ENCODE results near the gene LMF2. TPM values are rescaled to one million over a fixed set of nuclear protein-coding genes. Genes with fewer than 3 reads are reported as not detected.
A peak's percentile ranks its signal among the peaks of the same experiment; 100 is the strongest.

The LMF2 gene
- total and polyA plus RNA-seq, 4 donors, result 20.0 to 123 (median 53.9) TPM

DNA sequence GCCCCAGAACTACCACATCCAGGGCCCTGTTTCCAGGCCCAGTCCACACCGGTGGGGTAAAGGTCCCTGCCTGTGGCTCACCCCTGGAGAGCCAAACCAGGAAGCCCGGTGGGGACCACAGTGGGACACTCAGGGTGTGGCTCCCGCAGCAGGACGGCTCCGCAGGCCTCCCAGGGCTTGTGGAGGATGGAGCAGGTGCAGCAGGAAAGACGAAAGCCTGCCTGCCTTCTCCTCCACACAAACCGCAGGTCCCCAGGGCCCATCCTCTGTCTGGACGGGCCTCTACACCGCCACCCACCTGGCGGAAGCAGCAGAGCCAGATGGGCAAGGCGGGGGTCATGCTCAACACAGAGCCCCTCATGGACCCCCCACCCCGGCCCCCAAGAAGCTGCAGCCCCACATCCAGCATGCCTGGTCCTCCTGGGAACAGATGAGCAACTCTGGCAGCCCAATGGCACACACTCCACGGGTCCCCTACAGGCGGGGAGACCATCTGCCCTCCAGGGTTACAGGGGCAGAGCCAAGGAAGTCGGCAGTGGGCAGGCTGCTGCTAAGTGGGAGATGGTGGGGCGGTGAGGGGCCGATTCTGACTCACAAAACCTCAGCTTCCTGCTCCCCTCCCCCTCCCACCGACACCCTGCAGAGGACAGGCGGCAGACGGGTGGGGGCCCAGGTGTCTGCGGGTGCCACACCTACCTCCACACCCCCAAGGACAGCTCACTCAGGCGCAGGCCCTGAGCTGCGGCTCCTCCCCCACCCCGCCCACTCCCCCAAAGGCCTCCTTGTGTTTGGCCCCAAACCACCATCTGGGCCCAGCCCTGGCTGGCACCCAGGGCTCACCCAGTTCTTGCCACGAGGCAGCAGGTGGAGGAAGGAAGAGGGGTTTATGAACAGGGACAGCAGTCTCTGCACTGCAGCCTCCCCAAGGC is 37.9 kb downstream of the LMF2 start:
- intact Hi-C loops (cut with DNase I), result no loop called here
- H3K27ac ChIP-seq (ENCODE audit: low read depth in 1 of 2, low read length in 2 of 2), result no peak overlapping the region
- DNase-seq (peak in 1 of 2 donors; percentile 79), ATAC-seq (ENCODE audit: low FRiP score) (no peak)
- H3K27me3 ChIP-seq (ENCODE audit: control insufficient read depth in 1 of 2, insufficient read depth in 2 of 2, low read length in 1 of 2), result no peaks in the 10 kb centered on the region
- H3K4me1 ChIP-seq (ENCODE audit: control insufficient read depth in 1 of 2, insufficient read depth in 2 of 2, low read length in 2 of 2), result no peaks in the 10 kb centered on the region
- H3K4me3 ChIP-seq (ENCODE audit: low read length in 2 of 2), result no peak overlapping the region
- H3K9me3 ChIP-seq (ENCODE audit: control insufficient read depth, low read length), result no peaks in the 10 kb centered on the region
- WGBS, 2 donors, result 58 to 60% methylated on average over 22 to 25 of the region's 25 CpGs
- peaks cover 0 to 16% of the 10 kb centered on the region in 2 donors for H3K36me3 ChIP-seq (ENCODE audit: control insufficient read depth in 1 of 2, insufficient read depth in 2 of 2, low read length in 1 of 2)

GRCh38 chr22:50468626-50469025 is 38.9 kb downstream of the LMF2 start:
- Histone ChIP-seq H3K4me1 (ENCODE audit: control insufficient read depth in 1 of 2, insufficient read depth in 2 of 2, low read length in 2 of 2) (no peaks in the 10 kb centered on the region), H3K9me3 (ENCODE audit: control insufficient read depth, low read length) (no peaks in the 10 kb centered on the region), H3K36me3 (ENCODE audit: control insufficient read depth in 1 of 2, insufficient read depth in 2 of 2, low read length in 1 of 2) (peaks cover 0 to 19% of the 10 kb centered on the region in 2 donors), H3K27ac (ENCODE audit: low read depth in 1 of 2, low read length in 2 of 2) (no peak overlapping the region), H3K4me3 (ENCODE audit: low read length in 2 of 2) (no peak overlapping the region), H3K27me3 (ENCODE audit: control insufficient read depth in 1 of 2, insufficient read depth in 2 of 2, low read length in 1 of 2) (no peaks in the 10 kb centered on the region)
- WGBS, 2 donors, result 87 to 88% methylated on average over 8 of the region's 8 CpGs
- no peak for DNase-seq
- ATAC-seq (ENCODE audit: low FRiP score), result no peak
- intact Hi-C loops (cut with DNase I), result no loop called here

DNA sequence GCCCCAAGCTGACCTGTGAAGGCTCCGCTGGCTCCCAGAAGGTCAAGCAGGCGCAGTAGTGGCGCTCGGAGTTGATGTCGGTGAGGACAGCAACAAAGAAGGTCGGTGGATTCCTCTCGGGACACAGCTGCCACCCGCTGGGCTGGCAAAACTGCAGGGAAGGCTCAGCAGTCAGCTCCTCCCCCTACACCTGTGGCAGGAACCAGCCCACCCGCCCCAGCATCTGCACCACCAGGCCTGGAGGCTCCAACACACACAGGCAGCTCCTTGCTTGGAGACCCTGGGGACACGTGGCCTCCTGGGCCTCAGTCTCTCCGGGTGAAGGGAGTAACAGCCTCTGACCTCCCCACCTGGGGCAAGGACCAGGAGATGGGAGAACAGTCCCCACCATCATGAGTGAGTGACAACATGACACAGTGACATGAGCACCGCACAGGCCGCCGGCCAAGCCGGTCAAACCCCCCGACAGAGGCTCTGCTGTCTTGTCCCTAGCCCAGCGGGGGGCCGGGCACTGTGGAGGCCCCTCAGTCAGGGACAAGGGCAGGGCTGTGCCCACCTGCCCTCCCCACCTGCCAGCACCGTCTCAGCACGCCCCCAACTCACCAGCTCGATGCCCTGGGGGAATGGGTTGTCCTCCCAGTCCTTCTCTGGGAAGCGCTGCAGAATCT is 39.6 kb downstream of the LMF2 start:
- Histone ChIP-seq H3K27me3 (ENCODE audit: control insufficient read depth in 1 of 2, insufficient read depth in 2 of 2, low read length in 1 of 2) (no peaks in the 10 kb centered on the region), H3K4me3 (ENCODE audit: low read length in 2 of 2) (no peak overlapping the region), H3K27ac (ENCODE audit: low read depth in 1 of 2, low read length in 2 of 2) (no peak overlapping the region), H3K4me1 (ENCODE audit: control insufficient read depth in 1 of 2, insufficient read depth in 2 of 2, low read length in 2 of 2) (no peaks in the 10 kb centered on the region), H3K9me3 (ENCODE audit: control insufficient read depth, low read length) (no peaks in the 10 kb centered on the region), H3K36me3 (ENCODE audit: control insufficient read depth in 1 of 2, insufficient read depth in 2 of 2, low read length in 1 of 2) (peaks cover 0 to 23% of the 10 kb centered on the region in 2 donors)
- intact Hi-C loops (cut with DNase I), result no loop called here
- DNase-seq, result no peak
- WGBS, 2 donors, result 85% methylated on average over 22 of the region's 22 CpGs
- ATAC-seq (ENCODE audit: low FRiP score), result no peak

DNA sequence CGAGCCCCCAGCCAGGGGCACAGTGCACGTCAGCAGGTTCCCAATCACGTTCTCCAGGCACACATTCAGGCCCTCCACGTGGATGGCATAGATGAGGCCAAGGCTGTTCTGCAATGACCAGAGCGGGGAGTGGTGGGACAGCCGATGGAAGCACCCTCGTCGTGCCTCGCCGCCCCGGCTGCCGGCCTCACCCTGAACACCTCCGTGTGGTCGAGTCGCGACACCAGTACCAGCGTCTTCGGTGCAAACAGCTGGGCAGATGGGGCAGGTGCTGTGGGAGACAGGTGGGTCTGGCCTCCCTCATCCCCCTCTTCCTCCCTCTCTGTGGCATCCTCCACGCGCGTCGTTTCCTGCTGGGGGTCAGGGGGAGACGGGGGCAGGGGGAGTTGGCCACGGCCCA is 40.2 kb downstream of the LMF2 start:
- no peaks in the 10 kb centered on the region for H3K27me3 ChIP-seq (ENCODE audit: control insufficient read depth in 1 of 2, insufficient read depth in 2 of 2, low read length in 1 of 2)
- peaks cover 0 to 23% of the 10 kb centered on the region in 2 donors for H3K36me3 ChIP-seq (ENCODE audit: control insufficient read depth in 1 of 2, insufficient read depth in 2 of 2, low read length in 1 of 2)
- no peaks in the 10 kb centered on the region for H3K9me3 ChIP-seq (ENCODE audit: control insufficient read depth, low read length)
- H3K4me1 ChIP-seq (ENCODE audit: control insufficient read depth in 1 of 2, insufficient read depth in 2 of 2, low read length in 2 of 2), result no peaks in the 10 kb centered on the region
- no peak for DNase-seq
- 87 to 88% methylated on average over 21 to 24 of the region's 24 CpGs for WGBS, 2 donors
- no peak overlapping the region for H3K27ac ChIP-seq (ENCODE audit: low read depth in 1 of 2, low read length in 2 of 2)
- ATAC-seq (ENCODE audit: low FRiP score), result no peak
- H3K4me3 ChIP-seq (ENCODE audit: low read length in 2 of 2), result no peak overlapping the region
- intact Hi-C loops (cut with DNase I), result no loop called here

DNA sequence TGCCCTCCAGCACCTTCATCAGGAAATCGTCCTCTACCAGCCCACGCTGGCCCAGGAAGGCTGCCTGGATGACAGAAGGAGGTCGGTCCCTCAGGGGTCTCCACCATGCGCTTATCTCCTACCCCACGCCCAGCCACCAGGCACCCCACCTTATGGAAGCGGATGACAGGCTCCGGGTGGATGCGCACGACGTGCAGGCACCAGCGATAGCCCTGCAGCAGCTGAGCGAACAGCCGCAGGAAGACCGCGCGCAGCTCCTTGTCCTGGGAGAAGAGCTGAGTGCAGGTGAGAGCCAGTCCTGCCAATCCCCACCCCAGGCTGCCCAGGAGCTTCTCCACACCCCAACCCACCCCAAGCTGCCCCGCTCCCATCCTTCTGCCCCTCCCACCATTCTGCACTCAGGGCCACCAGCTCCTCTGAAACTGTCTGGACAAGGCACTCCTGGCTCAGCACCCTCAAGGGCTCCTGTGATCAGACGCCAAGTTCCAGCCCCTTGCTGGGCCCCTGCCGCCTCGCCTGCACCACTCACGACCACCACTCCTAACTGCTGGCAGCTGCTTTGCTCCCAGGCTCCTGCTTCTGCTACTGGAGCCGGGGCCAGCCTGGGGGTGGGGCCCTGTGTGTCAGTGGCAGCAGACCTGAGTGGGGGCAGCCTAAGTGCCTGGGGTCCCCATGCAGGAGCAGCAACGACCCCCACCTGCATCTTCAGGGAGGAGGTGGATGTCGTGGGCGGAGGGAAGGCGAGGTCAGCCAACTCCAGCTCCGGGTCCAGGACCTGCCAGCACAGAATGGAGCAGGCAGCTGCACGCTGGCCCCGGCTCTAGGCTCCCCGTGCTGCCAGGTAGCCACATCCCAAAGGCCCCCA is 42.2 kb downstream of the LMF2 start:
- no peaks in the 10 kb centered on the region for H3K4me1 ChIP-seq (ENCODE audit: control insufficient read depth in 1 of 2, insufficient read depth in 2 of 2, low read length in 2 of 2)
- no peaks in the 10 kb centered on the region for H3K9me3 ChIP-seq (ENCODE audit: control insufficient read depth, low read length)
- DNase-seq, result no peak
- peaks cover 0 to 29% of the 10 kb centered on the region in 2 donors for H3K36me3 ChIP-seq (ENCODE audit: control insufficient read depth in 1 of 2, insufficient read depth in 2 of 2, low read length in 1 of 2)
- H3K4me3 ChIP-seq (ENCODE audit: low read length in 2 of 2), result no peak overlapping the region
- no peaks in the 10 kb centered on the region for H3K27me3 ChIP-seq (ENCODE audit: control insufficient read depth in 1 of 2, insufficient read depth in 2 of 2, low read length in 1 of 2)
- ATAC-seq (ENCODE audit: low FRiP score), result no peak
- 91 to 92% methylated on average over 28 to 30 of the region's 30 CpGs for WGBS, 2 donors
- H3K27ac ChIP-seq (ENCODE audit: low read depth in 1 of 2, low read length in 2 of 2), result no peak overlapping the region
- intact Hi-C loops (cut with DNase I), result no loop called here

- H3K4me3 ChIP-seq (ENCODE audit: low read length in 2 of 2), result no peak overlapping the region
- H3K4me1 ChIP-seq (ENCODE audit: control insufficient read depth in 1 of 2, insufficient read depth in 2 of 2, low read length in 2 of 2), result no peaks in the 10 kb centered on the region
- no peaks in the 10 kb centered on the region for H3K27me3 ChIP-seq (ENCODE audit: control insufficient read depth in 1 of 2, insufficient read depth in 2 of 2, low read length in 1 of 2)
- intact Hi-C loops (cut with DNase I), result no loop called here
- DNase-seq (no peak), ATAC-seq (ENCODE audit: low FRiP score) (no peak)
- WGBS, 2 donors, result 90 to 94% methylated on average over 22 to 24 of the region's 24 CpGs
- H3K36me3 ChIP-seq (ENCODE audit: control insufficient read depth in 1 of 2, insufficient read depth in 2 of 2, low read length in 1 of 2), result peaks cover 0 to 32% of the 10 kb centered on the region in 2 donors
- H3K9me3 ChIP-seq (ENCODE audit: control insufficient read depth, low read length), result no peaks in the 10 kb centered on the region
- H3K27ac ChIP-seq (ENCODE audit: low read depth in 1 of 2, low read length in 2 of 2), result no peak overlapping the region
These were observed 43.1 kb downstream of the LMF2 start for GRCh38 chr22:50464451-50464850.

DNA sequence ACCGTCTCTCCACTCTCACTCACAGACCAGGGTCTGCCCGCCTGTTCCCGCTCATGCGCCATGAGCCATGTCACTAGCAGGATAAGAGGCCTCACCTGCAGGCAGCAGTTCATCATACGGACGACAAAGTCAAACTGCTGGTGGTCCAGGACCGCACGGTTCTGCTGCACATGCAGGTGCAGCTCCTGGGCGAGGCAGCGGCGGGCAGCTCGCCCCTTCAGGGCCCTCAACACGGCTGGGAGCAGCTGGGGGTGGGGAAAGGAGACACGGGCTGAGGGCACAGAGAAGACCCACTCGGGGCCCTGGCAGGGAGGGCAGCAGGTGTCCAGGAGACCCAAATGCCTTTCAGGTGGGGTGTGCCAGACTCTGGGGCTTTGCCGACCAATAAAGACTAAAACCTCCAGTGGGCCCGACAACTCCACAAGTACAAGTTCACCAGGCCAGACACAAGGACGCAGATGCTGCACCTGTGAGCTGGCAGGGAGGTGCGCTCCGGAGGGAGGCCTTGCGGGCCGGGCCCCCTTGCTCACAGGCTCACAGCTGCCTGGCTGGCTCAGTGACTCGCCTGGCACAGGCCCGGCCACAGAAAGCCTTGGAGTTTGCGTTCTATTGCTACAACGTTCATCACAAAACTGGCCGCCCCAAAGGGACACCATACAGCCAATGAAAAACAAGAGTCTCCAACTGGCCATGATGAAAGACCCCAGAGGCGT is 44.2 kb downstream of the LMF2 start:
- H3K27me3 ChIP-seq (ENCODE audit: control insufficient read depth in 1 of 2, insufficient read depth in 2 of 2, low read length in 1 of 2), result no peaks in the 10 kb centered on the region
- intact Hi-C loops (cut with DNase I), result no loop called here
- no peak overlapping the region for H3K27ac ChIP-seq (ENCODE audit: low read depth in 1 of 2, low read length in 2 of 2)
- ATAC-seq (ENCODE audit: low FRiP score) (no peak), DNase-seq (no peak)
- no peaks in the 10 kb centered on the region for H3K9me3 ChIP-seq (ENCODE audit: control insufficient read depth, low read length)
- H3K4me3 ChIP-seq (ENCODE audit: low read length in 2 of 2), result no peak overlapping the region
- peaks cover 0 to 36% of the 10 kb centered on the region in 2 donors for H3K36me3 ChIP-seq (ENCODE audit: control insufficient read depth in 1 of 2, insufficient read depth in 2 of 2, low read length in 1 of 2)
- no peaks in the 10 kb centered on the region for H3K4me1 ChIP-seq (ENCODE audit: control insufficient read depth in 1 of 2, insufficient read depth in 2 of 2, low read length in 2 of 2)
- WGBS, 2 donors, result 90 to 91% methylated on average over 28 of the region's 28 CpGs

DNA sequence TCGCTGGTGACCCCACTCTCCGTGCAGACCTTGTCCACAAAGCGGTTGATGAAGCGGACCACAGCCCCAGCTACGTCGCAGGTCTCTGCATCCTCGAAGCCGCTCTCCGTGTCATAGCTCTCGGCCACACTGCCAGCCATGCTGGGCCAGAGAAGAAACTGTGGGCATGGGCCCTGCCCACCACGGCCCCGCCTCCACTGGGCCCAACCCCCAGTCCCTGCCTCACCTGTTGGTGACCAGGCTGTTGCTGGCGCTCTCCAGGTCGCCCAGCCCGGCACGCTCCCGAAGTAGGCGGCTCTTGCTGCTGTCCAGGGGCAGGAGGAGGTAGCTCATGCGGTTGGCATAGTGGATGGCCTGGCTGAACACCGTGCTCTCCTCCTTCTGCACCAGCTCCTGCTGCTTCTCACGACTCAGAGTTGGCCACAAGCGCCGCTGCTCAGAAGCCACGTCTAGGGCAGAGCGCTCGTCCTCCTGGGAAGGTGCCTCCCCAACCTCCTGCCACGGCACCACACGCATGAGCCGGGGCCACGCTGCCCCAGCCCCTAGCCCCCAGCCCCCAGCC is 45.4 kb downstream of the LMF2 start:
- H3K36me3 ChIP-seq (ENCODE audit: control insufficient read depth in 1 of 2, insufficient read depth in 2 of 2, low read length in 1 of 2), result peaks cover 0 to 33% of the 10 kb centered on the region in 2 donors
- no peaks in the 10 kb centered on the region for H3K27me3 ChIP-seq (ENCODE audit: control insufficient read depth in 1 of 2, insufficient read depth in 2 of 2, low read length in 1 of 2)
- DNase-seq (no peak), ATAC-seq (ENCODE audit: low FRiP score) (no peak)
- no peak overlapping the region for H3K27ac ChIP-seq (ENCODE audit: low read depth in 1 of 2, low read length in 2 of 2)
- intact Hi-C loops (cut with DNase I), result no loop called here
- 91 to 94% methylated on average over 30 of the region's 30 CpGs for WGBS, 2 donors
- H3K4me1 ChIP-seq (ENCODE audit: control insufficient read depth in 1 of 2, insufficient read depth in 2 of 2, low read length in 2 of 2), result no peaks in the 10 kb centered on the region
- no peak overlapping the region for H3K4me3 ChIP-seq (ENCODE audit: low read length in 2 of 2)
- no peaks in the 10 kb centered on the region for H3K9me3 ChIP-seq (ENCODE audit: control insufficient read depth, low read length)

All from aorta (tissue), 5 donors.